HG02642 (cell line): ENCODE data around the gene CCDC85C.

Experiments used
- ATAC-seq: cut with Tn5 transposase; IDR thresholded peaks from one replicate; pipeline ENCODE4 v1.9.1; 2021; ENCODE audit warnings: mild to moderate bottlenecking; ENCODE audit not compliant: unreplicated experiment, poor library complexity

CCDC85C gene

GRCh38 chr14:99497341-99497740, 106.7 kb downstream of the CCDC85C start:
- no peak for ATAC-seq

- no peak for ATAC-seq
These were observed 119.9 kb downstream of the CCDC85C start for GRCh38 chr14:99484106-99484505.

GRCh38 chr14:99481745-99482099, 122.3 kb downstream of the CCDC85C start:
- no peak for ATAC-seq

GRCh38 chr14:99480917-99481744, 122.9 kb downstream of the CCDC85C start, which contains the start of gene CCNK:
Gene CCNK, plus strand, starts transcription at chr14:99481409. Its CDS starts 11,269 bp downstream, at chr14:99492678.
- ATAC-seq = peak; percentile 89

- ATAC-seq = peak; percentile 5
These were observed 123.8 kb downstream of the CCDC85C start, which contains the start of gene SETD3 for GRCh38 chr14:99479906-99480869. Gene SETD3, minus strand, starts transcription at chr14:99480859. Its CDS starts 15,054 bp downstream, at chr14:99465805.

GRCh38 chr14:99479160-99479905, 124.7 kb downstream of the CCDC85C start:
- no peak for ATAC-seq

- no peak for ATAC-seq
These were observed 125.9 kb downstream of the CCDC85C start for GRCh38 chr14:99478128-99478527.

- ATAC-seq = no peak
These were observed 127.1 kb downstream of the CCDC85C start for GRCh38 chr14:99476864-99477263.

GRCh38 chr14:99475660-99476059, 128.3 kb downstream of the CCDC85C start:
- ATAC-seq = no peak

- ATAC-seq = no peak
These were observed 128.8 kb downstream of the CCDC85C start for GRCh38 chr14:99475179-99475578.

- no peak for ATAC-seq
These were observed 130.5 kb downstream of the CCDC85C start for GRCh38 chr14:99473458-99473857.

- no peak for ATAC-seq
These were observed 131.1 kb downstream of the CCDC85C start for GRCh38 chr14:99472937-99473336.

- no peak for ATAC-seq
These were observed 132.3 kb downstream of the CCDC85C start for GRCh38 chr14:99471731-99472130.

GRCh38 chr14:99468836-99469592, 135.0 kb downstream of the CCDC85C start:
- no peak for ATAC-seq

- no peak for ATAC-seq
These were observed 135.9 kb downstream of the CCDC85C start for GRCh38 chr14:99468081-99468480.

- ATAC-seq = no peak
These were observed 136.5 kb downstream of the CCDC85C start for GRCh38 chr14:99467336-99468078.

GRCh38 chr14:99466758-99467157, 137.2 kb downstream of the CCDC85C start:
- no peak for ATAC-seq

GRCh38 chr14:99465288-99465687, 138.7 kb downstream of the CCDC85C start:
- ATAC-seq = no peak

- ATAC-seq = no peak
These were observed 140.0 kb downstream of the CCDC85C start for GRCh38 chr14:99463974-99464373.
